HEK293T (cell line): ENCODE measurements around the gene PLEKHG4.

Source experiments
- BHLHE40 ChIP-seq: fragments of 450-650 bp; IDR thresholded peaks from 2 replicates; pipeline ENCODE4 v1.6.1; 2016; ENCODE audit warnings: mild to moderate bottlenecking, moderate library complexity, borderline replicate concordance
- ELF4 ChIP-seq: fragments of 450-650 bp; IDR thresholded peaks from 2 replicates; pipeline ENCODE4 v1.6.1; 2017; ENCODE audit warnings: antibody characterized with exemption
- FOXM1 ChIP-seq: fragments of 450-650 bp; IDR thresholded peaks from 2 replicates; pipeline ENCODE4 v1.6.1; 2017; ENCODE audit warnings: mild to moderate bottlenecking, borderline replicate concordance
- HDGF ChIP-seq: fragments of 450-650 bp; IDR thresholded peaks from 2 replicates; pipeline ENCODE4 v1.6.1; 2017; ENCODE audit warnings: antibody characterized with exemption, borderline replicate concordance
- LEF1 ChIP-seq: fragments of 450-650 bp; IDR thresholded peaks from 2 replicates; pipeline ENCODE4 v1.6.1; 2017; ENCODE audit warnings: mild to moderate bottlenecking, borderline replicate concordance
- NFRKB ChIP-seq: fragments of 450-650 bp; IDR thresholded peaks from 2 replicates; pipeline ENCODE4 v1.6.1; 2016; ENCODE audit warnings: mild to moderate bottlenecking, moderate library complexity
- PKNOX1 ChIP-seq: fragments of 450-650 bp; IDR thresholded peaks from 2 replicates; pipeline ENCODE4 v1.6.1; 2016
- SP1 ChIP-seq: fragments of 450-650 bp; IDR thresholded peaks from 2 replicates; pipeline ENCODE4 v1.6.1; 2017
- TARDBP ChIP-seq: fragments of 450-650 bp; IDR thresholded peaks from 2 replicates; pipeline ENCODE4 v1.6.1; 2016

- TF ChIP-seq PKNOX1 (no peak), BHLHE40 (no peak), SP1 (no peak), NFRKB (no peak), LEF1 (no peak), TARDBP (no peak), ELF4 (no peak), HDGF (no peak), FOXM1 (no peak)
Measured at GRCh38 chr16:67246756-67247191, 32.6 kb upstream of the PLEKHG4 start.
